ENCODE data around the gene PDSS1.
"Not testable (repeated sequence)": the region's sequence is repeated elsewhere in the genome, so short reads cannot be mapped to it uniquely, and the experiment has no call there.

Gene PDSS1

DNA sequence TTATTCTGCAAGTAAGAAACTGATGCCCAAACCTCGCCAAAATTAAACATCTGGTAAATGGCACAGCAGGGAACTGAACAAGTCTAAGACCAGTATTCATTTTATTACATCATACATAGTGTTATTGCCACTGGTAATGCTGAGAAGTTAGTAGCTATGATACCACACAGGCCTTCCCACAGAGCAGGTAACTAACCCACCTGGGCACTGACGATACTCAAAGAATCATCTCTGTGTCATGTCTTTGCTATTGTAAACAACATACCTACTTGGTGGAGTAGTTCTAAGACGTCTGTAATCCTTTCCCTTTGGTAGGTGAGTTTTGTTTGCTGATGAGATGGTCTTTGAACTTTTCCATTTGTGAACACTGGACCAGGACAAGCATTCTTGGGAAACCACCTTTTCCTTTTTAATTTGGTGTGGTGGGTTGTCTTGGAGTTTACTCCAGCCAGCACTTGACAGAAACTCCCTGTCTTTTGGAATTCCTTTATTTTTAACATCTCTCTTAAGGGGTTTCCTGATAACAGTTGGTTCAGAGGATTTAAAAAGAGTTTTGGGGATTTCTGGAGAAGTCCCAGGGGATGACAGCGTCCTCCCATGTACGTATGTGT is 40.9 kb downstream of the PDSS1 start:
- no peak for DNase-seq (ENCODE audit: low read depth in 2 of 2)

DNA sequence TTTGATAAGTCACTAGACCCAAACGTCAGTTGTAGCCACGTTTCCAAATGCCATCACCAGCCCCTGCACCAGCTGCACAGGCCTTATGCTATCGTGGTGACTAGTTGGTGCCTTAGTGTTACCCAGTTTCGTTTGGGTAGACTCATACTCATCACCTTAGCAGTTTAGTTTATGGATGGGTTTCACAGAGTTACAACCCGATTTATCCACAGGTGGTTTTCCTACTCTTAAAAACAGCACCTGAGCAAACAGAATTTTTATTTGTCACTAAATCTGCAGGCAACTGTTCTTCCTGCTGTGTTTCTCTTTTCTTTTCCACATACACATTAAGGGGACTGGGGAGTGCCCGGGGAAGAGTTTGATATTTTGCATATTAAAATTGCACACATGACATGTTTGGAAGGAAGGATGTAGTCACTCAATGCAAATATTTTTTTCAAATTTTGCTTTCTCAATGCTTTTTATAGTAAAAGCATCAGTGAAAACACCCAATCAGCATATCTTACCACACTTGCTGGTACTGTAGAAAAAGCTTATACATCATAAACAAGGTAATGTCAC is 41.6 kb downstream of the PDSS1 start:
- no peak for DNase-seq (ENCODE audit: low read depth in 2 of 2)

DNA sequence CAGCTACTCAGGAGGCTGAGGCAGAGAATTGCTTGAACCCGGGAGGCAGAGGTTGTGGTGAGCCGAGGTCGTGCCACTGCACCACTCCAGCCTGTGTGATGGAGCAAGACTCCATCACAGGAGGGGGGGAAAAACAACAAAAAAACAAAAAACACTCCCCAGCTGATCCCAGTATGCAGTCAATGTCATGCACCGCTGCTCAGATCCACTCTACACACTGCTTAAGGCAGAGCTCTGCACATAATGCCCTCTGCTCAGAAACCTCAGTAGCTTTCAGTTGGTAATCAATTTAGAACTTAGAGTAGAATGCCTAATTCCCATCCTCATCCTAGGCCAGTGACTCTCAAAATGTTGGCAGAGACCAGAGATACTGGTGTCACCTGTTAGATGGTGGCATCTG is 43.9 kb downstream of the PDSS1 start:
- no peak for DNase-seq (ENCODE audit: low read depth in 2 of 2)

DNA sequence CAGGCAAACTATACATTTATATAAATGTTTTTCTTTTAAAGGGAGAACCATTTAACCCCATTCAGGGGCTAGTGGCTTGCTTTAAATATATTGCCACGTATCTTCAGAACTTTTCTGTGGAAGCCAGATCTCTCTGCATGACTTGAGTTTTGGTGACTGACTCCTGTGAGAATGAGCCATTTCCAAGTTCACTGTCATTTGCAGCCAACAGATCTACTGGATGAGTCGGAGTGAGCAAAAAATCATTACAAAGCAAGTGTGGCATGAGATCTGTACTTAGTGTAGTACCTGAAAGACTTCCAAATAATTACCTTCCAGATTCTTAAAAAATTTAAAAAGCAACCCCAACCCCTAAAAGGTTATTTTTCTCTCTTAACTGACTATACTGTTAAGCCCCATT is 45.6 kb downstream of the PDSS1 start:
- no peak for DNase-seq (ENCODE audit: low read depth in 2 of 2)

DNA sequence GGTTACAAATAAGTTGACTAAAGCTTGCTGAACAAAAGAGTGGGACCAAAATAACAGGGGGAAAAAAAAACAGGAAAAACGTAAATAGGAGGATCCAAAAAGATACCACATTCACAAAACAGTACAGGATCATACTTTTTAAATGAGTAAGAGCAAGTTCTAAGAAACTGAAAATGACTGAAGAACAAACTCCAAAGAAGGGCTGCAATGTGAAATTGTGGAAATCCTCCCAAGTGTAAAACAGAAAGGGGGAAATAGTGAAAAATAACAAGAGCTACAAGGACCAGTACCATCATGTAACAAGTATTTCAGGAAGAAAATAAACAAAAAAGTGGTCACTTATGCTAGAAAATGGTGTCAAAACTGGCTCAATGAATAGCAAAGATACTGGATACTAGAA is 46.3 kb downstream of the PDSS1 start:
- DNase-seq (ENCODE audit: low read depth in 2 of 2) = no peak

DNA sequence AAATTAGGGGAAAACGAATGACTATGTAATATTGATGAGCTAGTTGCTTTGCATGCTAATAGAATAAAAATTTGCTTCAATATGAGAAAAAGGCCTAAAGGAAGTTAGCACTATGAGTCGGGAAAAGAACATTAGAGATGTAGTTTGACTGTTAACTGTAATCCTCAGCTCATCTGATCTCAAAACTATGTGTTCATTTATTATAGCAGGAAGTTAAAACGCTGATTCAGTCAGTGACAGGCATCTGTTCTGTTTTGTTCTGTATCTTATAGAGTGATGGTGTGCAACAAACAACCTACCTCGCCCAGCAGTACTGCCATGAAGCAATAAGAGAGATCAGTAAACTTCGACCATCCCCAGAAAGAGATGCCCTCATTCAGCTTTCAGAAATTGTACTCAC is 48.6 kb downstream of the PDSS1 start:
- DNase-seq (ENCODE audit: low read depth in 2 of 2) = no peak

DNA sequence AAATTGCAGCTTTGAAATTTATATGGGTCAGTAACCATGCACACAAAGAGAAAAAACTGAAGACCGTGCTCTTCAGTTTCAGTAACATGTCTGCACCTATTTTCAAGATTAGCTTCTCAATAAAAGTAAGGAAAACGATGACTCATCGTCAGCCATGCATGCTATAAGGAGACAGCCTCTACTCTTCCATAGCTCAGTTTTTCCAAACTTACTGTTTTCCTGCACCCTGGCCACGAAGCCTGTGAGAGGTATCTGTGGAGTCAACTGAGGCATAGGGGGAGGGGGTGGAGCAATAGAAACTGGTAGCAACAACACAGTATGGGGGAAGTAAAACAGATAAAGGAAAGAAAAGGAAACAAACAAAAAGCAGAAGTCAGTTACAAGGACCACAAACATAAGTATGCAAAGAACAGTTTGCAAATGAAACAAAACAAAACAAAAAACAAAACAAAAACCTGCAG is 58.0 kb downstream of the PDSS1 start:
- no peak for DNase-seq (ENCODE audit: low read depth in 2 of 2)

DNA sequence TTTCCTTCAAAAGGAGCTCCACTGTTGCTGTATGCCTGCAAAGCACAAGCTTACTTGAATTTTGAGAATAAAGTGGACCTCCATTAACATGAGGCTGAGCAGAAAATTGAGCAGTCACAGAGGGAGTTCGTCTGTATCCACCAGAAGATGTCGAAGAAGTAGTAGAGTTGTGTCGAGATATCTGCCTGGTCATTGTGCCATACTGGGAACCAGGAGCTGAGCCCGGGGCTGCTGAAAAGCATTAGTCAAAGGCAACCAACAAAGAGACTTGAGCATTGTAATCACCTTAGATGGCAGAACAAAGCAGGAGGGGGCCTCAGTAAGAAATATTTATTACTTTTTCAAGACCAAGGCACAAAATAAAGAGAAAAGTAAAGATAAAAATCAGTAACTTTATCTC is 61.5 kb downstream of the PDSS1 start:
- DNase-seq (ENCODE audit: low read depth in 2 of 2) = no peak

DNA sequence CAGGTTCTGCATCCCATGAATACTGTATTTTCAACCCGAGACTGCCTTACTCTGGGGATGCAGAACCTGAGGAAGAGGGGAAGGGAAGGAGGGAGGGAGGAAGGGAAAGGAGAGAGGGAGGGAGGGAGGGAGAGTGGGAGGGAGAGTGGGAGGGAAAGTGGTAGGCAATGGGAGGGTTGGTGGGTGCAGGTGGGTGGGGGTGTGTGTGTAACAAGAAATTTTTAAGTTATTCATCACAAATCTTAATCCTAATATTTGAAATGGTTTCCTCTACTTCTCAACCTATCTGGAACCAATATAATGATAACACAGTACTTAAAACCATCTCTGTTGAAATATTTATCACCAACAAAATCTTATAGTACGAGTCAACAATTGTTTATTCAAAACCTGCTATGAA is 68.0 kb downstream of the PDSS1 start:
- no peak for DNase-seq (ENCODE audit: low read depth in 2 of 2)

DNA sequence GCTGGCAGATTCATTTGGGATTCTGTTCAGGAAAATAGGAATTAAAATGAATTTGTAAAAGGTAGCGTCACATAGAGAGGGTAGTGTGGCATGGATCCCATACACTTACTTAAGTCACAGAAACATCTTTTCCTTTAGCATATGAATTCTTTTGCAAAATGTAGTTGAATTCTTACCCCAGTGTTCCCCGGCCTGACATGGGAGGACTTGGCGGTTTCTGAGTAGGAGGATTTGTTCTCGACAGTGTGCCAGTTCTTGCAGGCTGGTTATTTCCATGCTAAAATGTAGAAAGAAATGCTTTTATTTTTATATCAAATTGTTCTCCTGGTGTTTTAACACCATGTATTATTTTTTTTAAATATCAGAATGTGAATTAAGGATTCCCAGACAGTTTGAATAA is 72.6 kb downstream of the PDSS1 start:
- DNase-seq (ENCODE audit: low read depth in 2 of 2) = no peak

DNA sequence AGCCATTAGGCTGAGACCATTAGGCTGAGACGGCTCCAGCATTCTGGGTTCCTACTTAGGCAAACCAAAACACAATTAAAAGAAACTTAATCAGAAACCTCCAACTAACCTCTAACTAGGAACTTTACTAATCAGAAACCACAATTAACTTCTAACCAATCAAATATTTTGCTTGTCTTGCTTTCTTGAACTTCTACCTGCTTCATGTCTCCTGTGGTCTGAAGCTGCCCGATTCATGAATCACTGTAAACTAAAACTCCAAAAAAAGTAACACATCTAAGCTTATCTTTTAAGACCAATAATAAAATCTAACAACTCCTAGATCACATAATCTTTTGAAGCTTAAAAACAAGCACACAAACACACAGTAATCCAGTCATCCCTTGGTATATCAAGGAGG is 76.1 kb downstream of the PDSS1 start:
- no peak for DNase-seq (ENCODE audit: low read depth in 2 of 2)

DNA sequence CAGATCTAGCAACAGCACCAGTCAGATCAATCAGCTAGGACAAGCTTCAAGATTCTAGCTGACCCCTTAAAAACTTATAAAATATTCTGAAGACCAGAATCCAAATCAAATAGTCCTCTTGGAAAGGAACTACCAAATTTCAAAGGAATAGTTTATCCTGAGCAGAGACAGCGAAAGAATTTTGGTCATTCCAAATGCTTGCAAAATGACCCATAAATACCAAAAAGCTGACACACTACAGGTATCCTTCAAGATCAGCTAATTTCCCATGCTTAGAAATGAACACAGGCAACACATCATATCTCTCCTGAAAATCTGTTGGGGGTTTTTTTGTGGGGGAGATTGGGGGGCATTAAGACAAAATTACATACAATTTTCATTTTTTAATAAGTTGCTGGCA is 78.8 kb downstream of the PDSS1 start:
- no peak for DNase-seq (ENCODE audit: low read depth in 2 of 2)

DNA sequence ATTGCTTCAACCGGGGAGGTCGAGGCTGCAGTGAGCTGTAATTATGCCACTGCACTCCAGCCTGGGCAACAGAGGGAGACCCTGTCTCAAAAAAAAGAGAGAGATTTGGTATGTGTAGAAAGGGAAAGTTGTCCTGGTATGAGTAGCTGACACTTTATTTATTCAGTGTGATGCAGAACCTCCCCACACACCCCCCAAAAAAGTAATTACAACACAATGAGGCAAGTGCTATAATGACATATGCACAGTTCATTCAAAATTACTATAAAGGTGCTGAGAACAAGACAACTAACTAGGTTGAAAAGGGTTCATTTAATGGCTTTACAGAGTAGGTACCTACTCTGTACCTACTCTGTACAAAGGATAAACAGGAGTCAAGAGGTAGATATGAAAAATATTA is 80.2 kb downstream of the PDSS1 start:
- no peak for DNase-seq (ENCODE audit: low read depth in 2 of 2)

DNA sequence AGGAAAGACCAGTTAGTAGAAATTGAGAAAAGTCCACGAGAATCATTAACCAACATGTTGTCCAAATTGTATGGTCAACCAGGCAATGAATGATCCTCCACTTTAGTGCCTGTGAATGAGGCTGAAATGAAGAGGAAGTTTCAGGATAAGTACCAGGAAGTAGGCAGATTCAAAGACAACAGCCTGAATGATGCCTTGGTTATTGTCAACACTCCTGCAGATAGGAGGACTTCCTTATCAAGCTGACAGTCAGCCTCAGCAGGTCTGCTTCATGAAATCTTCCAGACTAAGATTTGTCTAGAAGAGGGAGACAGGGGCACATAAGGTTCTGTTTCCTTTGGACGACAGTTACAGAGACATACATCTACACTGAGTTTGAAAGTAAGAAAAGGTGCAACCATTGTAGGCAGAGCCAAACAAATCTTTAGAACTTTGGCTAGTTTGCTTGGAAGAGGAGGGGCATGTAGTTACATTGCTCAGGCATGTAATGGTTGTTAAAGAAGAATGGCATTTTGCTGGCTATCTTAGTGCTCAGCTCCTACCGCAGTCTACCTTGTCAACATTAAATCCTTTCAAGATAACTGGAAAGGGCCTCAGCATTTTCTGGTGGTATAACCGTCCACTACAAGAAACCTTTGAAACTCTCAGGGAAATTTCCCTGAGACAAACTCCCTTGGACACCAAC is 81.8 kb downstream of the PDSS1 start:
- no peak for DNase-seq (ENCODE audit: low read depth in 2 of 2)

DNA sequence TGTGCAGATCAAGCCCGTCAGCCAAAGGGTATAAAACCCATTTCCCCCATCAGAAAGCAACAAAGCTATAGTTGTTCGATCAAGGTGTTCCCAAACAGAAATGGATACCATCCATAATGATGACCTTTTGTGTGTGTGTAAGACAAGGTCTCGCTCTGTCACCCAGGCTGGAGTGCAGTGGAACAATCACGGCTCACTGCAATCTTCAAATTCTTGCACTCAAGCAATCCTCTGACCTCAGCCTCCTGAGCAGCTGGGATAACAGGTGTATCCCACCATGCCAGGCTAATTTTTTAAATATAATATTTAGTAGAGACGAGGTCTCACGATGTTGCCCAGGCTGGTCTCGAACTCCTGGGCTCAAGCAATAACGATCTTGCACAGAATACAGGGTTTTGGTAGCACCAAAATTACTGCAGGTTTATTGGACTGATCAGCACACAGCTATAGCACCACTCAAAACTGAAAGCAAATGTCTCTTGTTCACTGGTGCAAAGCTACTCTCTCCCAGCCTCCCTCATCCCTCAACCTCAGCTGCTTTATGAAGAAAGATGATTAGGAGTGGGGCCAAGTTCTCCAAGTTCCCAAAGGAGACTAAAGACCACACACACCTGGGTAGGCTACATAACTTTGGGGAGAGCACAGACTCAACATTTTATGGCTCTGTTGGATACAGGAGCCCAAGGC is 82.7 kb downstream of the PDSS1 start:
- no peak for DNase-seq (ENCODE audit: low read depth in 2 of 2)

DNA sequence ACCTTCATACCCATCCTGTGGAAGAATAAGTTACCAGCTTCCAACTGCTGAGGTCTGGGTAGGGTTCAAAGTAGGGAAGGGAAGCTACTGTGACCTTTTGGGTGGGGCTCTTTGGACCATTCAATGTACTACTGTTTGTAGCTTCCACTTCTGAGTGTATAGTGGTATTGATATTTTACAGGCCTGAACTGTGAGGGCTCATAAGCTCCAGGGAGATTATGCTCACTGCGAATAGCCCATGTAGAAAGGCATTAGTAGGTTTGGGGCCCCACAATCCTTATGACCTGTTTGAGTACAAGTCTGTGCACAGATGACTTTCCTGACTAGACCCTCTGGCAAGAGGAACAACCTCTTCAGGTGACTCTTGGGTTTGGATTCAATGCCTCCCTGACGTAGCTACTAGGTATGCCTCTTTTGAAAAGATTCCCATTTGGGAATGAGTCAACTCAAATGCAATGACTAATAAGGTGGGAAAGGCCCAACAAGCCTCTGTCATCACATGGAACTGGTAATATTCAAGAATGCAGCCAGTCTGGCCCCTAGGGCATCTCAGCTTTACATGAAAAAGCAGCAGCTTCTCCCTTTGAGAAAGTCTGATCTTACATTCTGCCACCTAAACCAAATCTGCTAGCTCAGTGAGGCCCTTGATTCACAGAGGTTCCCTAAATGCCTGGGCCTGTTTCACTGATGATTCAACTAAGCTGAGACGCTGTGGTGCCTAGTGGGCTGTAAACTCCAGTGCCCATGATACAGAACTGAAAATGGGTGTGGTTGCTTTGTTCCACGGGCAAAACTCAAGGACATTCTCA is 83.5 kb downstream of the PDSS1 start:
- DNase-seq (ENCODE audit: low read depth in 2 of 2) = no peak

DNA sequence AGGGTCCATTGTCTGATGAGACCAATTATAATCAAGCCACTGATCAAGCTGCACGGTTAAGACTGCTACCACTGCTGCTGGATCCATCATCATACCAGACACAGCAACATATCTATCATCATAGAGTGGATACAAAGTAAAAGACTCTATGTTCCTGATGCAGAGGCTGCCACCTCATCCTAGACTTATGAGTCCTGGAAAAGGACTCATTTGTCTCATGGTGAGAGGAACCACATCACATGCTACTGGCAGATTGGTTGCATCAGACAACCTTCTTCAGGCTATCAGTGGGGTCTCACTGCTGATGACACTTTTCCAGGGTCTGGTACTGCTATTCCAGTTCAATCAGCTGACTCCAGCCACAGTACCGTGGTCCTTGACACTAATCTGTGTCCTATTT is 84.3 kb downstream of the PDSS1 start:
- DNase-seq (ENCODE audit: low read depth in 2 of 2) = no peak

DNA sequence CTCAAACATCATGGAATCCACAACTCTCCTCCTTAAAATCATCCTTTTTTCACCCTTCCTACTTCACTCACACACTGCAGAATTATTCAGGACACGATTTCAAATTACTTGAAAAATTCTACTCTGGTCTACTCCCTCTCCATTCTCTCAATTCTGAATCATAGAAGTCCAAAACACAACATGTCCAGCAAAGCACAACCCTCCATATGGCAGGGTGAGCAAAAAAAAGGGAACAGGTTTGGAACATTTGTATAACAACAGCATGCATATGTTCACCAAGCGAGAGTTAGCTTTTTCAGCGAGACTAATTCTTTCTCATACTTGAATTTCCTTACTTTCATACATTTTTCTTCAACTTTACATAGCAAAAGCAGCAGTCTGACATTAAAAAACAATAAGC is 89.9 kb downstream of the PDSS1 start:
- DNase-seq (ENCODE audit: low read depth in 2 of 2) = no peak

DNA sequence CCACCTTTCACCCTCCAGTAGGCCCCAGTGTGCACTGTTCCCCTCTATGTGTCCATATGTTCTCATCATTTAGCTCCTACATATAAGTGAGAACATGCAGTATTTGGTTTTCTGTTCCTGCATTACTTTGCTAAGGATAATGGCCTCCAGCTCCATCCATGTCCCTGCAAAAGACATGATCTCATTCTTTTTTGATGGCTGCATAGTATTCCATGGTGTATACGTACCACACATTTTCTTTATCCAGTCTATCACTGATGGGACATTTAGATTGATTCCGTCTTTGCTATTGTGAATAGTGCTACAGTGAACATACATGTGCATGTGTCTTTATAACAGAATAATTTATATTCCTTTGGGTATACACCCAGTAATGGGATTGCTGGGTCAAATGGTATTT is 92.3 kb downstream of the PDSS1 start:
- DNase-seq (ENCODE audit: low read depth in 2 of 2) = not testable (repeated sequence)

DNA sequence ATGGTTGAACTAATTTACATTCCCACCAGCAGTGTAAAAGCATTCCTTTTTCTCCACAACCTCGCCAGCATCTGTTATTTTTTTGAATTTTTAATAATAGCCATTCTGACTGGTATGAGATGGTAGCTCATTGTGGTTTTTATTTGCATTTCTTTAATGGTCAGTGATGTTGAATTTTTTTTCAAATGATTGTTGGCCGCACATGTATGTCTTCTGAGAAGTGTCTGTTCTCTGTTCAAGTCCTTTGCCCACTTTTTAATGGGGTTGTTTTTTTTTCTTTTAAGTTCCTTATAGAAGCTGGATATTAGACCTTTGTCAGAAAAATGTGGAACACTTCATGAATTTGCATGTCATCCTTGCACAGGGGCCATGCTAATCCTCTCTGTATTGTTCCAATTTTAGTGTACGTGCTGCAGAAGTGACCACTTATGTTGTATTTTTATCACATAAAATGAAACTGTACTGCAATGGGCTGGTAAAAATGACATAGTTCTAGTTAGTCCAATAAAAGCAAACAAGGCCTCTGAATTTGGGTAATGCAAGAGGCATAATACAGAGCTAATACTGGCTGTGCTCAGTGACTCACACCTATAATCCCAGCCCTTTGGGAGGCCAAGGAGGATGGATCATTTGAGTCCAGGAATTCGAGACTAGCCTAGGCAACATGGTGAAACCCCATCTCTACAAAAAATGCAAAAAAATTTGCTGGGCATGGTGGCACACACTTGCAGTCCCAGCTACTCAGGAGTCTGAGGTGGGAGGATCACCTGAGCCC is 92.9 kb downstream of the PDSS1 start:
- DNase-seq (ENCODE audit: low read depth in 2 of 2) = no peak

DNA sequence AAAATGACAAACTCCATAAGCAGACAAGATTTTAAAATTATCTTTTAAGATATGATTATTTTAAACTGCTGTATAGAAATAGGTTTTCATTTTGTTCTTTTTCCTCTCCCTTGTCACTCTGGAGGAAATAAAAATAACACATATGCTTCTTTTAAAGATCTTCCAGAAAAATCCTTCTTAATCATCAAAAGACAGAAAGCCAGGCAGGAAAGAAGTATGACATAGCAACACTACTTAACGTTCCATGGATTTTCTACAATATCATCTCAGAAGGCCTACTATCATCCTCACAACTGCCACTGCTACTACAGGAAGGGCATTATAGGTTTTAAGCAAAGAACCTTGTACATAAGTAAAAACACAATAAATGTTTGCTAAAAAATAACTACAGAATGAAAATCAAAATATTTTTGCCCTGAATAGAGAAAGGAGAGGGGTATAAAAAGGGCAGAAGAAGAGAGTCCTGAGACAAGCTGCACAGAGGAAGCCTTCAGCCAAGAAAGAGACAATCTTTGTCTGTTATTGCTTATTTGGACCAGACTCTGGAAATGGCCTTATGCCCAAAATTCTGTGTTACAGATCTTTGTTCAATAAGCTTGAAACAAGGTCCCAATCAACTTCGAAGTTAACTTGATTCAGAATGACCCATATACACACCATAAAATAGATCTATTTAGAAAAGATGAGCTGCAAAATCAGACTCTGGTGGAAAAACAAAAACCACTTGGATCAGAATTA is 95.4 kb downstream of the PDSS1 start:
- DNase-seq (ENCODE audit: low read depth in 2 of 2) = no peak
